HT-29 (cell line): ENCODE measurements around the gene CEACAM21. TPM values are rescaled to one million over a fixed set of nuclear protein-coding genes. Genes with fewer than 3 reads are reported as not detected.

ENCODE experiments used
- DNase-seq: peaks from one replicate; pipeline ENCODE4 v3.0.0-alpha.2; 2015; ENCODE audit warnings: low spot score
- total RNA-seq: library from RNA; depleted of rRNA; stranded (reverse); fragments of >200 nt; shearing (Covaris generic); gene quantifications from 2 replicates; pipeline ENCODE4 v1.2.3, GENCODE V29; 2014; rRNA removed

CEACAM21 gene
- total RNA-seq, 1 experiment from 2014 or later = not detected

- DNase-seq = peak; percentile 73
Measured at GRCh38 chr19:41616792-41617621, 41.0 kb downstream of the CEACAM21 start.

- no peak for DNase-seq
Measured at GRCh38 chr19:41617941-41618730, 42.2 kb downstream of the CEACAM21 start.

GRCh38 chr19:41619018-41619556 lies 43.1 kb downstream of the CEACAM21 start:
- no peak for DNase-seq

- no peak for DNase-seq
Measured at GRCh38 chr19:41620171-41620570, 44.2 kb downstream of the CEACAM21 start.

- DNase-seq = no peak
Measured at GRCh38 chr19:41621226-41621625, 45.3 kb downstream of the CEACAM21 start.

GRCh38 chr19:41621654-41622053 lies 45.7 kb downstream of the CEACAM21 start:
- DNase-seq = no peak

GRCh38 chr19:41623360-41623759 lies 47.4 kb downstream of the CEACAM21 start:
- no peak for DNase-seq

GRCh38 chr19:41624515-41624914 lies 48.5 kb downstream of the CEACAM21 start:
- DNase-seq = no peak

GRCh38 chr19:41624937-41625336 lies 49.0 kb downstream of the CEACAM21 start:
- DNase-seq = no peak

GRCh38 chr19:41626278-41626677 lies 50.3 kb downstream of the CEACAM21 start:
- DNase-seq = no peak

GRCh38 chr19:41626877-41627276 lies 50.9 kb downstream of the CEACAM21 start, which contains the start of gene CEACAM4:
CEACAM4 (minus strand) TSS chr19:41627074; CDS start chr19:41626963, 111 bp downstream.
- DNase-seq = no peak

GRCh38 chr19:41627966-41628675 lies 52.2 kb downstream of the CEACAM21 start:
- no peak for DNase-seq

Other genes with a start within 250 kb of the CEACAM21 start
- gene TGFB1, start 222.2 kb upstream of the CEACAM21 start, total RNA-seq = 2.5 and 2.6 TPM in 2 replicates
- gene B9D2, start 212.0 kb upstream of the CEACAM21 start, total RNA-seq = 26.9 and 32.1 TPM in 2 replicates
- 10.2 and 11.0 TPM in 2 replicates for gene TMEM91, start 199.6 kb upstream of the CEACAM21 start, total RNA-seq
- 101 and 108 TPM in 2 replicates for gene EXOSC5, start 178.8 kb upstream of the CEACAM21 start, total RNA-seq
- gene BCKDHA, start 178.3 kb upstream of the CEACAM21 start, total RNA-seq = 202 and 212 TPM in 2 replicates
- 1.2 and 2.9 TPM in 2 replicates for gene B3GNT8, start 148.8 kb upstream of the CEACAM21 start, total RNA-seq
- 68.8 and 77.9 TPM in 2 replicates for gene DMAC2, start 136.3 kb upstream of the CEACAM21 start, total RNA-seq
- gene ERICH4, start 133.0 kb upstream of the CEACAM21 start, total RNA-seq = not detected in 2 replicates
- gene CEACAM4, start 50.9 kb downstream of the CEACAM21 start, total RNA-seq = not detected in 2 replicates
- 0.92 TPM in 1 of 2 replicates, not detected in the other for gene CEACAM7, start 112.1 kb downstream of the CEACAM21 start, total RNA-seq
- 3.2 and 3.8 TPM in 2 replicates for gene CEACAM5, start 132.5 kb downstream of the CEACAM21 start, total RNA-seq
- gene CEACAM6, start 179.4 kb downstream of the CEACAM21 start, total RNA-seq = 11.0 and 13.4 TPM in 2 replicates
- gene CEACAM3, start 220.4 kb downstream of the CEACAM21 start, total RNA-seq = not detected in 2 replicates